ENCODE measurements around the gene TLL2.

Gene TLL2

GRCh38 chr10:96358851-96359540, 154.7 kb downstream of the TLL2 start, which contains the start of gene OPALIN:
TSS of gene OPALIN (minus strand) at chr10:96359002. CDS start at chr10:96358896, 106 bp downstream.
- no peak for DNase-seq (ENCODE audit: low read depth in 2 of 2)

- DNase-seq (ENCODE audit: low read depth in 2 of 2): no peak
Measured at GRCh38 chr10:96357038-96357620, 156.6 kb downstream of the TLL2 start.

GRCh38 chr10:96352582-96352981, 161.1 kb downstream of the TLL2 start:
- DNase-seq (ENCODE audit: low read depth in 2 of 2): no peak

- no peak for DNase-seq (ENCODE audit: low read depth in 2 of 2)
Measured at GRCh38 chr10:96352027-96352426, 161.7 kb downstream of the TLL2 start.

GRCh38 chr10:96346295-96346694, 167.4 kb downstream of the TLL2 start:
- no peak for DNase-seq (ENCODE audit: low read depth in 2 of 2)

- DNase-seq (ENCODE audit: low read depth in 2 of 2): no peak
Measured at GRCh38 chr10:96345222-96345621, 168.5 kb downstream of the TLL2 start.

- no peak for DNase-seq (ENCODE audit: low read depth in 2 of 2)
Measured at GRCh38 chr10:96344178-96344577, 169.5 kb downstream of the TLL2 start.

GRCh38 chr10:96342402-96342801, 171.3 kb downstream of the TLL2 start:
- no peak for DNase-seq (ENCODE audit: low read depth in 2 of 2)

- DNase-seq (ENCODE audit: low read depth in 2 of 2): no peak
Measured at GRCh38 chr10:96341219-96342182, 172.2 kb downstream of the TLL2 start.

GRCh38 chr10:96339956-96340904, 173.5 kb downstream of the TLL2 start:
- peak in 1 of 2 donors; percentile 11 for DNase-seq (ENCODE audit: low read depth in 2 of 2)

- DNase-seq (ENCODE audit: low read depth in 2 of 2): no peak
Measured at GRCh38 chr10:96339383-96339782, 174.3 kb downstream of the TLL2 start.

- DNase-seq (ENCODE audit: low read depth in 2 of 2): no peak
Measured at GRCh38 chr10:96338279-96338925, 175.3 kb downstream of the TLL2 start.

GRCh38 chr10:96337106-96337505, 176.6 kb downstream of the TLL2 start:
- no peak for DNase-seq (ENCODE audit: low read depth in 2 of 2)

GRCh38 chr10:96334616-96335526, 178.9 kb downstream of the TLL2 start:
- no peak for DNase-seq (ENCODE audit: low read depth in 2 of 2)

- DNase-seq (ENCODE audit: low read depth in 2 of 2): no peak
Measured at GRCh38 chr10:96333101-96333500, 180.6 kb downstream of the TLL2 start.

GRCh38 chr10:96327462-96327861, 186.3 kb downstream of the TLL2 start:
- no peak for DNase-seq (ENCODE audit: low read depth in 2 of 2)

GRCh38 chr10:96325719-96326373, 187.9 kb downstream of the TLL2 start:
- no peak for DNase-seq (ENCODE audit: low read depth in 2 of 2)

- no peak for DNase-seq (ENCODE audit: low read depth in 2 of 2)
Measured at GRCh38 chr10:96324447-96324846, 189.3 kb downstream of the TLL2 start.

GRCh38 chr10:96322275-96322674, 191.5 kb downstream of the TLL2 start:
- DNase-seq (ENCODE audit: low read depth in 2 of 2): no peak

Data from activated CD8-positive, alpha-beta memory T cell treated with anti-CD3 and anti-CD28 coated beads for 4 hours (primary cell).